Endothelial cell of umbilical vein (primary cell): ENCODE results near the gene LRRFIP2. TPM values are rescaled to one million over a fixed set of nuclear protein-coding genes. Genes with fewer than 3 reads are reported as not detected.
A peak's percentile ranks its signal among the peaks of the same experiment; 100 is the strongest.

Experiments
- BruUV-seq: library from RNA; stranded (reverse); fragments of 400-500 nt; replicated peaks from 2 replicates; lab custom pipeline; 2021; lab: Mats Ljungman, UMichigan
- CTCF ChIA-PET: fragments of 300-600, 350-600 bp; sonication (Branson Sonifier 250); formaldehyde crosslinking; loops from one replicate; lab custom pipeline; 2021; ENCODE audit warnings: antibody characterized with exemption, inconsistent platforms; lab: Charles Lee
- POLR2A ChIA-PET: fragments of 300-600, 350-600 bp; sonication (Branson Sonifier 250); formaldehyde crosslinking; loops from one replicate; lab custom pipeline; 2021; ENCODE audit warnings: antibody characterized with exemption, inconsistent platforms; lab: Charles Lee
- DNase-seq: peaks from one replicate; pipeline ENCODE4 v3.0.0-alpha.2; 2011; ENCODE audit warnings: low read depth, low spot score
- FAIRE-seq: peaks from 2 replicates; lab custom pipeline; 2011; peaks lifted over from hg19 to GRCh38; lab: Jason Lieb, UNC
- H2AFZ ChIP-seq: 2 replicates; pipeline ENCODE4 v1.6.0; 2012; ENCODE audit warnings: low read depth, low read length, control low read depth, inconsistent platforms
- H3K27ac ChIP-seq: 2 replicates; pipeline ENCODE4 v1.5.1; 2011; ENCODE audit warnings: low read depth, mild to moderate bottlenecking, control low read depth, low read length, moderate library complexity; ENCODE audit not compliant: insufficient read depth
- H3K27me3 ChIP-seq, 2 experiments: 2 replicates each; pipeline versions ENCODE4 v1.6.0 to v1.6.1; 2011; ENCODE audit warnings: low read length in 2 of 2, mixed read lengths in 1 of 2; ENCODE audit not compliant: control insufficient read depth in 2 of 2, insufficient read depth in 2 of 2
- H3K36me3 ChIP-seq, 2 experiments: 2 replicates in 1 of 2; 3 replicates in 1 of 2; pipeline ENCODE4 v1.5.1; 2011; ENCODE audit warnings: low read length in 2 of 2, mild to moderate bottlenecking in 1 of 2, moderate library complexity in 1 of 2; ENCODE audit not compliant: control insufficient read depth in 2 of 2, insufficient read depth in 2 of 2; ENCODE audit errors: extremely low read depth in 1 of 2
- H3K4me1 ChIP-seq: 3 replicates; pipeline ENCODE4 v1.5.1; 2011; ENCODE audit warnings: mild to moderate bottlenecking, low read length; ENCODE audit not compliant: control insufficient read depth, insufficient read depth; ENCODE audit errors: extremely low read depth
- H3K4me2 ChIP-seq: 2 replicates; pipeline ENCODE4 v1.6.1; 2011; ENCODE audit warnings: low read length, control low read depth, mixed read lengths; ENCODE audit not compliant: insufficient read depth
- H3K4me3 ChIP-seq, 3 experiments: fragments of 200-600 bp in 1 of 3; sonication (generic), shearing (Covaris generic) in 1 of 3; replicated peaks in 1 of 3; 2 replicates each; pipeline ENCODE4 v1.5.1; 2011 to 2016; ENCODE audit warnings: control low read depth in 3 of 3, low read length in 3 of 3, mild to moderate bottlenecking in 2 of 3, inconsistent platforms in 1 of 3, low read depth in 1 of 3, moderate library complexity in 1 of 3; ENCODE audit not compliant: insufficient read depth in 1 of 3
- H3K79me2 ChIP-seq: 2 replicates; pipeline ENCODE4 v1.6.0; 2012; ENCODE audit warnings: low read length, inconsistent platforms; ENCODE audit not compliant: control insufficient read depth, insufficient read depth
- H3K9ac ChIP-seq: replicated peaks from 2 replicates; pipeline ENCODE3; 2011; ENCODE audit warnings: low read length, control low read depth; ENCODE audit not compliant: insufficient read depth; ENCODE audit errors: extremely low read depth
- H3K9me1 ChIP-seq: replicated peaks from 3 replicates; pipeline ENCODE4 v1.6.0; 2011; ENCODE audit warnings: mild to moderate bottlenecking, low read length; ENCODE audit not compliant: control insufficient read depth, insufficient read depth; ENCODE audit errors: extremely low read depth
- H3K9me3 ChIP-seq: replicated peaks from 2 replicates; pipeline ENCODE4 v1.5.1; 2012; ENCODE audit warnings: low read length, inconsistent platforms; ENCODE audit not compliant: control insufficient read depth, insufficient read depth
- H4K20me1 ChIP-seq: replicated peaks from 2 replicates; pipeline ENCODE3; 2011; ENCODE audit warnings: mild to moderate bottlenecking, low read length; ENCODE audit not compliant: control insufficient read depth, insufficient read depth; ENCODE audit errors: extremely low read depth
- CTCF ChIP-seq, 2 donors: IDR thresholded peaks; 1 replicate in 1 of 2; 2 replicates in 1 of 2; pipeline ENCODE4 v1.5.1; 2011; ENCODE audit warnings: low read length in 2 of 2, mild to moderate bottlenecking in 2 of 2, moderate library complexity in 2 of 2, control low read depth in 1 of 2, inconsistent platforms in 1 of 2, low read depth in 1 of 2; ENCODE audit not compliant: insufficient read depth in 1 of 2; ENCODE audit errors: extremely low read depth in 1 of 2
- EZH2 ChIP-seq: IDR thresholded peaks from 2 replicates; pipeline ENCODE4 v1.6.1; 2012; ENCODE audit warnings: borderline replicate concordance, low read depth, mild to moderate bottlenecking, moderate library complexity, low read length, inconsistent platforms; ENCODE audit not compliant: severe bottlenecking
- FOS ChIP-seq: IDR thresholded peaks from 2 replicates; pipeline ENCODE4 v1.6.1; 2011; ENCODE audit warnings: mild to moderate bottlenecking, low read length, moderate library complexity, borderline replicate concordance; ENCODE audit not compliant: insufficient read depth
- GATA2 ChIP-seq: IDR thresholded peaks from 2 replicates; pipeline ENCODE4 v1.7.0; 2011; ENCODE audit warnings: low read depth, mild to moderate bottlenecking, moderate library complexity, mixed read lengths, low read length; ENCODE audit not compliant: insufficient read length, insufficient read depth
- JUN ChIP-seq: IDR thresholded peaks from 2 replicates; pipeline ENCODE4 v1.6.1; 2011; ENCODE audit warnings: borderline replicate concordance, low read depth; ENCODE audit not compliant: insufficient read length, insufficient read depth
- MAX ChIP-seq: IDR thresholded peaks from 2 replicates; pipeline ENCODE4 v1.6.1; 2011; ENCODE audit not compliant: insufficient read depth, insufficient read length
- MYC ChIP-seq: IDR thresholded peaks from one replicate; pipeline ENCODE4 v1.6.1; 2011; ENCODE audit warnings: mild to moderate bottlenecking, low read depth, low read length
- POLR2A ChIP-seq: IDR thresholded peaks from 2 replicates; pipeline ENCODE4 v1.6.1; 2012; ENCODE audit warnings: low read depth, mild to moderate bottlenecking, control low read depth, low read length
- POLR2AphosphoS5 ChIP-seq: IDR thresholded peaks from 2 replicates; pipeline ENCODE4 v1.6.1; 2012; ENCODE audit warnings: low read depth, mild to moderate bottlenecking, control low read depth, low read length, moderate library complexity; ENCODE audit not compliant: insufficient read depth
- dilution Hi-C: fragments of 300-500 bp; cut with MboI; formaldehyde crosslinking; loops from one replicate; pipeline ENCODE4 v1.15.0; 2019; ENCODE audit warnings: low sequenced_read_pairs; ENCODE audit not compliant: extremely low pct_ligation_motif_present
- intact Hi-C: fragments of 100-400 bp; cut with micrococcal nuclease; formaldehyde crosslinking; loops from one replicate; pipeline ENCODE4 v1.10.0; 2022
- polyA plus RNA-seq, 4 experiments: library from polyadenylated mRNA; depleted of rRNA in 3 of 4; stranded (reverse) in 3 of 4; unstranded in 1 of 4; fragments of >200 nt; gene quantifications; 2 replicates each; pipeline versions ENCODE4 v1.2.1 to v1.2.3, GENCODE V29; 2011 to 2012; ENCODE audit warnings: missing spikeins in 1 of 4
- total RNA-seq: library from RNA; stranded (reverse); gene quantifications from 2 replicates; pipeline ENCODE4 v1.2.3, GENCODE V29; 2021

Gene LRRFIP2
- total and polyA plus RNA-seq, 2 donors (not counting 3 experiments of a cell fraction or from before 2014, with no cell fraction given) = 20.8 to 78.9 TPM

GRCh38 chr3:37131860-37132144, 42.6 kb downstream of the LRRFIP2 start:
- POLR2A ChIA-PET = no interaction called here
- TF ChIP-seq POLR2AphosphoS5 (no peak), MYC (no peak), EZH2 (no peak), MAX (no peak), CTCF (IDR thresholded peaks at IDR 0.05; ENCODE audit: extremely low read depth in 1 of 2, insufficient read depth in 1 of 2, low read depth in 1 of 2, low read length in 2 of 2) (no peak), FOS (no peak), GATA2 (no peak), JUN (no peak), POLR2A (no peak)
- FAIRE-seq = no peak

More at GRCh38 chr3:37131860-37132144, 42.6 kb downstream of the LRRFIP2 start:
- H4K20me1 ChIP-seq = no peaks in the 10 kb centered on the region
- peak overlapping the region; percentile 21 for H3K9ac ChIP-seq
- peaks cover 31% of the 10 kb centered on the region for H3K4me1 ChIP-seq
- BruUV-seq = TSS peak; percentile 67
- no peak overlapping the region for H3K4me3 ChIP-seq
- CTCF ChIA-PET = interaction anchor here (1.2 to 1.5 kb wide), 3 partner anchors 11 to 108 kb away, joined by 3 to 7 read pairs (median 4); partner anchors contain the start of gene LRRFIP2
- peaks cover 48% of the 10 kb centered on the region for H3K79me2 ChIP-seq
- dilution Hi-C loops (no loop called here), intact Hi-C loops (loop anchor here (2.0 to 5.0 kb wide), 3 partner anchors 17 to 65 kb away; no protein-coding TSS in a partner anchor)
- H3K27ac ChIP-seq = peak overlapping the region; percentile 40
- H3K36me3 ChIP-seq = no peaks in the 10 kb centered on the region
- no peak overlapping the region for H2AFZ ChIP-seq
- H3K27me3 ChIP-seq = no peaks in the 10 kb centered on the region
- H3K9me1 ChIP-seq = no peaks in the 10 kb centered on the region
- H3K4me2 ChIP-seq = peak overlapping the region; percentile 40
- no peaks in the 10 kb centered on the region for H3K9me3 ChIP-seq
- no peak for DNase-seq
